Measurements from ENCODE around the gene MPG. TPM values are rescaled to one million over a fixed set of nuclear protein-coding genes. Genes with fewer than 3 reads are reported as not detected.

The MPG gene
- total and polyA plus RNA-seq, 2 of the 8 experiments (the other 6 are each of a cell fraction or from before 2014, with no cell fraction given): 37.6 to 83.7 TPM

- Histone ChIP-seq H2AFZ (ENCODE audit: low read length) (no peak overlapping the region), H3K4ac (replicated peaks; ENCODE audit: insufficient read length, low read depth, low read length) (no peak overlapping the region), H3K18ac (ENCODE audit: extremely low read depth, low read length) (no peak overlapping the region), H3K23me2 (ENCODE audit: low read depth, low read length) (peaks cover 2% of the 10 kb centered on the region; the same call in 1 of the 2 replicates), H2BK12ac (ENCODE audit: low read depth, low read length) (no peak overlapping the region), H2BK20ac (ENCODE audit: low read length) (no peak overlapping the region), H3K4me3 (ENCODE audit: extremely low read depth in 1 of 4, insufficient read depth in 2 of 4, low read depth in 3 of 4, low read length in 4 of 4) (no peak overlapping the region), H3K4me2 (ENCODE audit: insufficient read depth in 1 of 2, low read depth in 2 of 2, low read length in 2 of 2) (no peak overlapping the region), H3K9ac (replicated peaks in 1 of 4; ENCODE audit: extremely low read depth in 1 of 4, low read depth in 3 of 4, low read length in 3 of 4) (no peak overlapping the region), H2BK15ac (ENCODE audit: low read length) (no peak overlapping the region), H2BK5ac (ENCODE audit: low read depth, low read length) (no peak overlapping the region), H4K20me1 (replicated peaks in 1 of 2; ENCODE audit: control insufficient read depth in 1 of 2, insufficient read depth in 2 of 2, low read length in 2 of 2) (peaks cover 0 to 18% of the 10 kb centered on the region in 2 experiments), H3K79me1 (ENCODE audit: low read depth, low read length) (no peaks in the 10 kb centered on the region), H3K9me3 (ENCODE audit: insufficient read depth in 2 of 2, low read depth in 1 of 2, low read length in 1 of 2) (no peaks in the 10 kb centered on the region; a peak in 1 of 4 replicates), H2BK120ac (replicated peaks; ENCODE audit: low read depth, low read length) (no peak overlapping the region), H3K14ac (ENCODE audit: insufficient read length) (no peak overlapping the region), H3K27me3 (replicated peaks in 1 of 4; ENCODE audit: control insufficient read depth in 3 of 4, extremely low read depth in 1 of 4, insufficient read depth in 3 of 4, low read length in 3 of 4) (no peaks in the 10 kb centered on the region), H3K79me2 (ENCODE audit: control insufficient read depth in 1 of 2, insufficient read depth in 2 of 2, low read length in 2 of 2) (no peaks in the 10 kb centered on the region), H2AK5ac (ENCODE audit: low read depth, low read length) (no peak overlapping the region), H3K4me1 (replicated peaks in 1 of 4; ENCODE audit: control insufficient read depth in 3 of 4, insufficient read depth in 4 of 4, low read length in 3 of 4) (no peaks in the 10 kb centered on the region; a peak in 1 of 7 replicates), H3K36me3 (ENCODE audit: control insufficient read depth in 2 of 4, insufficient read depth in 4 of 4, low read length in 3 of 4) (peaks cover 3 to 19% (median 14%) of the 10 kb centered on the region in 4 experiments; a peak in 6 of 8 replicates), H3K27ac (ENCODE audit: low read depth, low read length) (no peak overlapping the region), H3K23ac (ENCODE audit: insufficient read length) (no peak overlapping the region), H4K91ac (replicated peaks; ENCODE audit: insufficient read length, low read length) (no peak overlapping the region), H3K56ac (replicated peaks; ENCODE audit: insufficient read length, low read depth, low read length) (no peak overlapping the region), H4K5ac (ENCODE audit: insufficient read length, low read depth, low read length) (no peak overlapping the region), H4K8ac (ENCODE audit: extremely low read depth, insufficient read depth, low read length) (no peak overlapping the region)
- WGBS, 2 experiments (ENCODE audit: extremely low coverage in 1 of 2, insufficient coverage in 1 of 2, insufficient read length in 1 of 2, insufficient replicate concordance in 2 of 2, low coverage in 1 of 2, low lambda C conversion rate in 2 of 2, missing lambda C conversion rate in 1 of 2): 89% methylated on average over 5 of the region's 5 CpGs; no CpG with 5 or more reads in 1 of the 2 experiments
- no peak for FAIRE-seq
- DNase-seq (ENCODE audit: low read depth in 1 of 2, low spot score in 2 of 2): no peak
- CTCF ChIA-PET (ENCODE audit: partially characterized antibody): interaction anchor here (0.6 kb wide), 2 partner anchors 563 to 766 kb away, joined by 3 to 4 read pairs; no protein-coding TSS in a partner anchor
- POLR2A ChIA-PET (ENCODE audit: partially characterized antibody): interaction anchor here (1.1 to 1.5 kb wide), 4 partner anchors 9 to 27 kb away, joined by 3 to 6 read pairs (median 4); partner anchors contain the start of genes POLR3K and SNRNP25
- no peak for TF ChIP-seq GTF2F1 (IDR thresholded peaks at IDR 0.05; ENCODE audit: borderline replicate concordance, low read depth, low read length)
- no peak for TF ChIP-seq CBX8 (IDR thresholded peaks at IDR 0.05; ENCODE audit: borderline replicate concordance, low read depth, low read length)
- no peak for TF ChIP-seq SP1 (IDR thresholded peaks at IDR 0.05; ENCODE audit: low read depth, low read length)
- no peak for TF ChIP-seq TAF7 (optimal IDR thresholded peaks at IDR 0.05; ENCODE audit: borderline replicate concordance, low read depth, low read length)
- no peak for TF ChIP-seq RNF2 (IDR thresholded peaks at IDR 0.05; ENCODE audit: borderline replicate concordance, low read depth, low read length, missing control alignments, poor library complexity, severe bottlenecking)
- no peak for TF ChIP-seq SP2 (IDR thresholded peaks at IDR 0.05; ENCODE audit: low read length)
- TF ChIP-seq BACH1 (IDR thresholded peaks at IDR 0.05; ENCODE audit: low read length): no peak
- no peak for TF ChIP-seq BCL11A (IDR thresholded peaks at IDR 0.05; ENCODE audit: low read depth in 2 of 2, low read length in 2 of 2)
- TF ChIP-seq GABPA (IDR thresholded peaks at IDR 0.05; ENCODE audit: borderline replicate concordance, insufficient read depth, low read length): no peak
- TF ChIP-seq CTBP2 (IDR thresholded peaks at IDR 0.05; ENCODE audit: borderline replicate concordance, insufficient read depth, insufficient read length, low read length): no peak
- TF ChIP-seq SAP30 (IDR thresholded peaks at IDR 0.05; ENCODE audit: insufficient read depth, insufficient replicate concordance, low read length): no peak
- TF ChIP-seq RBBP5 (IDR thresholded peaks at IDR 0.05; ENCODE audit: borderline replicate concordance, low read depth, low read length): no peak
Observed at GRCh38 chr16:37511-37910, 40.5 kb upstream of the MPG start.

All from H1 (cell line).